HS-27A (cell line): ENCODE results near the gene CYP2W1.

Source experiments
- DNase-seq: peaks from one replicate; pipeline ENCODE4 v3.0.0-alpha.2; 2012; ENCODE audit warnings: low read depth, missing footprints

Gene CYP2W1

GRCh38 chr7:1015196-1016121 lies 32.5 kb downstream of the CYP2W1 start:
- DNase-seq, result no peak

GRCh38 chr7:1016577-1017531 lies 33.9 kb downstream of the CYP2W1 start:
- no peak for DNase-seq

GRCh38 chr7:1017586-1018333 lies 34.8 kb downstream of the CYP2W1 start:
- DNase-seq, result no peak

GRCh38 chr7:1018334-1018695 lies 35.3 kb downstream of the CYP2W1 start:
- DNase-seq, result no peak

- DNase-seq, result no peak
Measured at GRCh38 chr7:1019255-1019785, 36.3 kb downstream of the CYP2W1 start.

- no peak for DNase-seq
Measured at GRCh38 chr7:1019789-1020610, 37.0 kb downstream of the CYP2W1 start.

GRCh38 chr7:1020849-1021251 lies 37.9 kb downstream of the CYP2W1 start:
- no peak for DNase-seq

- no peak for DNase-seq
Measured at GRCh38 chr7:1021366-1021765, 38.4 kb downstream of the CYP2W1 start.

GRCh38 chr7:1021931-1022330 lies 39.0 kb downstream of the CYP2W1 start:
- no peak for DNase-seq

GRCh38 chr7:1022356-1022755 lies 39.4 kb downstream of the CYP2W1 start:
- no peak for DNase-seq

- no peak for DNase-seq
Measured at GRCh38 chr7:1022801-1023465, 40.0 kb downstream of the CYP2W1 start.

GRCh38 chr7:1024331-1024841 lies 41.4 kb downstream of the CYP2W1 start:
- DNase-seq, result no peak

GRCh38 chr7:1024876-1025742 lies 42.1 kb downstream of the CYP2W1 start:
- no peak for DNase-seq

- no peak for DNase-seq
Measured at GRCh38 chr7:1025743-1026581, 43.0 kb downstream of the CYP2W1 start.

- DNase-seq, result no peak
Measured at GRCh38 chr7:1026721-1027161, 43.8 kb downstream of the CYP2W1 start.

GRCh38 chr7:1027242-1028043 lies 44.5 kb downstream of the CYP2W1 start:
- DNase-seq, result no peak

- peak; percentile 12 for DNase-seq
Measured at GRCh38 chr7:1028044-1028770, 45.2 kb downstream of the CYP2W1 start.
